ENCODE measurements around the gene ACADM. TPM values are rescaled to one million over a fixed set of nuclear protein-coding genes. Genes with fewer than 3 reads are reported as not detected.
"Not testable (repeated sequence)": the region's sequence is repeated elsewhere in the genome, so short reads cannot be mapped to it uniquely, and the experiment has no call there.

The ACADM gene
- polyA plus RNA-seq, 3 donors = 133 to 150 (median 137) TPM

- no peak for DNase-seq (ENCODE audit: low read depth in 3 of 3, low spot score in 2 of 3)
Observed at GRCh38 chr1:75733661-75734060, 9.2 kb downstream of the ACADM start.

DNA sequence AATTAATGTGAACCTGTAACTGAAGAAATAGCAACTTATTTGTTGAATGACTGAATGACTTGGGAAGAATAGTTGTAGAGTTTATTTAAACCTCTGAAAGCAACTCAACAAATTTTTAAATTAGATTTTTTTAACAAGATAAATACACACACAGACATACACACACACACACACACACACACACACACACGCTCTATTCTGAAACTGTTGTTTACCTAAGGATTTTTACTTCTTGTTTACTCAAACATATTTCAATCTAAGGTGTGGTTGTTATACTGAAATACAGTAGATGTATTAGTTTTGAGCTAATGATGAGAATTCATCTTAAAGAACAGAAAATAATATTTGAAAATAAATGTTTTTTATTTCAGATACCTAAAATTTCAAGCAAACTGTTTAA lies 11.5 kb downstream of the ACADM start:
- DNase-seq (ENCODE audit: low read depth in 3 of 3, low spot score in 2 of 3) = no peak

DNA sequence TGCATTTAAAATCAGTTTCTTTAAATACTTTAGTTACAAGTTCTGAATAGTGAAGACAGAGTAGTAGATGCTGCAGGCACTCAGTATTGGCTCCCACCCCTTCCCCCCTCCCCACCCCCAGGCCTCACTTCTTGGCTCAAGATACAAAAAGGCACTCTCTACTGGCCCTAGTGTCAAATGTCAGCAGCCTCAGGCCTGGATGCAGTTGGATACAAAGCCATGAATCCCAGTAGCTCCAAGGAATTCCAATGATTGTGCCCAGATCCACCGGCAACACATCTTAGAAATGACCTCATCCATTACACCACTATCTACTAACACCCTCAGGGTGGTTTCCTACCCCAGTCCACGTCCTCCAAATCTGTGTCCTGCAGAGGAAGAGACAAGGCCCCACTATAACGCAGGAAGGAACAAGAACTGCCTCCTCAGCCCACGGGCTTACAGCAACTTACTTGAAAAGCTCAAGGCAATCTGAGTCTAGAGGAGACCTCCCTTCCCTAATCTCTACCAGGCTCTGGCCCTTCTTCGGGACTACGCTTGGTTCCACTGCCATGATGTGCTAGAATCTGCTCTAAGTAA lies 17.6 kb downstream of the ACADM start:
- no peak for DNase-seq (ENCODE audit: low read depth in 3 of 3, low spot score in 2 of 3)

GRCh38 chr1:75745276-75745675 lies 20.8 kb downstream of the ACADM start:
- no peak for DNase-seq (ENCODE audit: low read depth in 3 of 3, low spot score in 2 of 3)

DNA sequence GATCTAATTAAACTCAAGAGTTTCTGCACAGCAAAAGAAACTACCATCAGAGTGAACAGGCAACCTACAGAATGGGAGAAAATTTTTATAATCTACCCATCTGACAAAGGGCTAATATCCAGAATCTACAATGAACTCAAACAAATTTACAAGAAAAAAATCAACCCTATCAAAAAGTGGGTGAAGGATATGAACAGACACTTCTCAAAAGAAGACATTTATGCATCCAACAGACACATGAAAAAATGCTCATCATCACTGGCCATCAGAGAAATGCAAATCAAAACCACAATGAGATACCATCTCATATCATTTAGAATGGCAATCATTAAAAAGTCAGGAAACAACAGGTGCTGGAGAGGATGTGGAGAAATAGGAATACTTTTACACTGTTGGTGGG lies 32.7 kb downstream of the ACADM start:
- not testable (repeated sequence) for DNase-seq (ENCODE audit: low read depth in 3 of 3, low spot score in 2 of 3)

- DNase-seq (ENCODE audit: low read depth in 3 of 3, low spot score in 2 of 3) = not testable (repeated sequence)
Observed at GRCh38 chr1:75758543-75758942, 34.0 kb downstream of the ACADM start.

DNA sequence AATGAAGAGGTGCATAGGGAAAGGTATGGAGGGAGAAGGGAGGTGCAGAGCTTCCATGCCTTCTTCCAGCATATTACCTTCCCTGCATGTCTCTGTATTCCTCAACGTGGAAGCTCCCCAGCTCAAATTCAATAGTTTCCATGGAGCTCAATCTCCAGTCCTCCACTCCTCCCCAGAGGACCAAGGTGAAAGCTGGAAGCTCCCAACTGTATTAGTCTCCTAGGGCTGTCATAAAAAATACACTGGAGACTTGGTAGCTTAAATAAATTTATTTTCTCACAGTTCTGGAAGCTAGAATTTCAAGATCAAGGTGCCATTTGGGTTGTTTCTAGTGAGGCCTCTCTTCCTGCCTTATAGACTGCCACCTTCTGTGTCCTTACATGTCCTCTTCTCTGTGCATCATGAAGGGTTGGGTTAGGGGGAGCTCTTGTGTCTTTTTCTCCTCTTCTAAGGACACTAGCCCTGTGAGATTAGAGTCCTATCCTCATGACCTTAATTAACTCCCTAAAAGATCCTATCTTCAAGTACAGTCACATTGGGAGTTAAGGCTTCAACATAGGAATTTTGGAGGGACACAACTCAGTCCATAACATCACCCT lies 39.6 kb downstream of the ACADM start:
- no peak for DNase-seq (ENCODE audit: low read depth in 3 of 3, low spot score in 2 of 3)

- DNase-seq (ENCODE audit: low read depth in 3 of 3, low spot score in 2 of 3) = no peak
Observed at GRCh38 chr1:75765697-75766355, 41.3 kb downstream of the ACADM start.

DNA sequence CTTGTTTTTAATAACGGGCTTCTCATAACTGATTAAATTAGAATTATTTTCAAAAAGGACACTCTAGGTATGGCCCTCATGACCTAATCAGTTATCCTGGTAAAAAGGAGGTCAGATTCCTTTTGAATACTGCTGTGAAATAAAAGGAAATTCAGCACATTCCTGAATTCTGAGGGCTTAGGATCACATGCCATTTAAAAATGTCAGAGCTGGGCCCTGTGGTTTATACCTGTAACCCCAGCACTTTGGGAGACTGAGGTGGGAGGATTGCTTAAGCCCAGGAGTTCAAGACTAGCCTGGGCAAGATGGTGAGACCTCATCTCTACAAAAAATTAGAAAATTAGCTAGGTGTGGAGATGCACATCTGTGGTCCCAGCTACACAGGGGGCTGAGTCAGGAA lies 43.5 kb downstream of the ACADM start:
- no peak for DNase-seq (ENCODE audit: low read depth in 3 of 3, low spot score in 2 of 3)

DNA sequence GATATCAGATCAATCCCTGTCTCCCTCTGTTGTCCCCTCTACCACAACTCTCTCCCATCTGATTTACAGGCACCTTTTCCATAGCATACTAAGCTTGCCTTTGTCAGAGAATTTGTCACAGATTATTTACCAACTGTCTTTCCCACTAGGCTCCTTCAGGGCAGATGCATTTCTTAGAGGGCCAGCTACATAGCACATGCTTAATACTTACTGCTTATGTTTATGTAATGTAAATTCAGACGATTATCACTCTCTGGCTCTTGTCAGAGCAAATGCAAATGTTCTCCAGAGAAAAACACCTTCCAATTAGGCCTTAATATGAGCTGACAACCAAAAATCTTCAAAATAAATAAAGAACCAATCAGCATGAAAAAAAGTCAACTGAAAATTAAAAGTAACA lies 46.3 kb downstream of the ACADM start:
- no peak for DNase-seq (ENCODE audit: low read depth in 3 of 3, low spot score in 2 of 3)

DNA sequence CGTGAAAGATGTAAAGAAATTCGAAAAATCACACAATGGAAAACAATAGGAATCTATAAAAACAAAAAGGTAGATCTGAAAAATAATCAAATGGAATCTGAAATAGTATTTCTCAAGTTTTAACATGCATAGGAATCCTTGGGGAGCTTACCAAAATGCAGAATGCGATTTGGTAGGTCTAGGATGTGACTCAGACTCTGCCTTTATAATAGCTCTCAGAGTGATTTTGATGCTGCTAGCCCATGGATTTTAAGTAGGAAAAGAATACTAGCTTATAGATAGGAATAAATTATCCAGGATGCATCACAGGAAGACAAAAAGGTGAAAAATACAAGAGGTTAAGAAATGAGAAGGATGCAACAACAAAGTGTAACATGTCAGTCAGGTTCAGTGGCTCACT lies 47.5 kb downstream of the ACADM start:
- no peak for DNase-seq (ENCODE audit: low read depth in 3 of 3, low spot score in 2 of 3)

- not testable (repeated sequence) for DNase-seq (ENCODE audit: low read depth in 3 of 3, low spot score in 2 of 3)
Observed at GRCh38 chr1:75777812-75778211, 53.3 kb downstream of the ACADM start.

DNA sequence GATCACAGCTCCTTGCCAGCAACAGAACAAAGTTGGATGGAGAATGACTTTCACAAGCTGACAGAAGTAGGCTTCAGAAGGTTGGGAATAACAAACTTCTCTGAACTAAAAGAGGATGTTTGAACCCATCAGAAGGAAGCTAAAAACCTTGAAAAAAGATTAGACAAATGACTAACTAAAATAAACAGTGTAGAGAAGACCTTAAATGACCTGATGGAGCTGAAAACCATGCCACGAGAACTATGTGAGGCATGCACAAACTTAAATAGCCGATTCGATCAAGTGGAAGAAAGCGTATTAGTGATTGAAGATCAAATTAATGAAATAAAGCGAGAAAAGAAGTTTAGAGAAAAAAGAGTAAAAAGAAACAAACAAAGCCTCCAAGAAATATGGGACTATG lies 54.2 kb downstream of the ACADM start:
- DNase-seq (ENCODE audit: low read depth in 3 of 3, low spot score in 2 of 3) = not testable (repeated sequence)

DNA sequence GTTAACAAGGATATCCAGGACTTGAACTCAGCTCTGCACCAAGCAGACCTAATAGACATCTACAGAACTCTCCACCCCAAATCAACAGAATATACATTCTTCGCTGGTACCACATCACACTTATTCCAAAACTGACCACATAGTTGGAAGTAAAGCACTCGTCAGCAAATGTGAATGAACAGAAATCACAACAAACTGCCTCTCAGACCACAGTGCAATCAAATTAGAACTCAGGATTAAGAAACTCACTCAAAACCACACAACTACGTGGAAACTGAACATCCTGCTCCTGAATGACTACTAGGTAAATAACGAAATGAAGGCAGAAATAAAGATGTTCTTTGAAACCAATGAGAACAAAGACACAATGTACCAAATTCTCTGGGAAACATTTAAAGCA lies 55.7 kb downstream of the ACADM start:
- DNase-seq (ENCODE audit: low read depth in 3 of 3, low spot score in 2 of 3) = not testable (repeated sequence)

DNA sequence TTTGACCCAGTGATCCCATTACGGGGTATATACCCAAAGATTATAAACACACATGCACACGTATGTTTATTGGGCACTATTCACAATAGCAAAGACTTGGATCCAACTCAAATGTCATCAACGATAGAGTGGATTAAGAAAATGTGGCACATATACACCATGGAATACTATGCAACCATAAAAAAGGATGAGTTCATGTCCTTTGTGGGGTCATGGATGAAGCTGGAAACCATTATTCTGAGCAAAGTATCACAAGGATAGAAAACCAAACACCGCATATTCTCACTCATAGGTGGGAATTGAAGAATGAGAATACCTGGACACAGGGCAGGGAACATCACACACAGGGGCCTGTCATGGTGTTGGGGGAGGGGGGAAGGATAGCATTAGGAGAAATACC lies 59.4 kb downstream of the ACADM start:
- DNase-seq (ENCODE audit: low read depth in 3 of 3, low spot score in 2 of 3) = not testable (repeated sequence)

DNA sequence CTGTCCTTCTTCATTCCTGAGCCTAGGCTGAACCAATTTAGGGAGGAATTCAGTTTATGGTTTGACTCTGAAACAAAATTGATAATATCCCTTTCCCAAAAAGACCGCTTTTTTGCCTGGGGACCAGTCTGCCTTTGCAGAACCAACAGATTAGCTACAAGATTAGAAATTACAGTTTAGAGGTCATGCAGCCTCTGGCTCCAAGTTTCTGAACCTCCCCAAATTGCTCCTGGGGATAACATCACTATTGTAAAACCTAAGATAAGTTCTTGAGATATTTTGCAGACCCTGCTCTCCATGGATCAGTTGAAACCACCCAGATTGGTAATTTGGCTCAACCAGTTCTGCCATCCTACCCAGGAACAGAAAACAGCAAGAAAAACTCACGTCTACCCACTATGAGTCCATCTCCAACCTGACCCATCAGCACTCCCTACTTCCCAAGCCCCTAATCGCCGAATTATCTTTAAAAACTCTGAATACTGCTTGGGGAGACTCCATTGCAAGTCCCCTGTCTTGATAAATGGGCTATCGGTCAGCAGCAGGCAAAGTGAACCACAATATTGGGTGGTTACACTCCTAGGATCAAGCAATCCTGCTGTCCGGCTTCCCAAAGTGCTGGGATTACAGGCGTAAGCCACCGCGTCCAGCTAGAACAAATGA lies 60.9 kb downstream of the ACADM start:
- DNase-seq (ENCODE audit: low read depth in 3 of 3, low spot score in 2 of 3) = no peak

GRCh38 chr1:75785983-75786853 lies 61.7 kb downstream of the ACADM start, which contains the start of gene RABGGTB:
TSS of gene RABGGTB (plus strand) at chr1:75786256. CDS start at chr1:75786272, 16 bp downstream.
- DNase-seq (ENCODE audit: low read depth in 3 of 3, low spot score in 2 of 3) = peak; percentile 92 to 94 (median 93)

GRCh38 chr1:75786901-75787493 lies 62.5 kb downstream of the ACADM start:
- no peak for DNase-seq (ENCODE audit: low read depth in 3 of 3, low spot score in 2 of 3)

GRCh38 chr1:75787524-75787923 lies 63.0 kb downstream of the ACADM start:
- DNase-seq (ENCODE audit: low read depth in 3 of 3, low spot score in 2 of 3) = no peak

DNA sequence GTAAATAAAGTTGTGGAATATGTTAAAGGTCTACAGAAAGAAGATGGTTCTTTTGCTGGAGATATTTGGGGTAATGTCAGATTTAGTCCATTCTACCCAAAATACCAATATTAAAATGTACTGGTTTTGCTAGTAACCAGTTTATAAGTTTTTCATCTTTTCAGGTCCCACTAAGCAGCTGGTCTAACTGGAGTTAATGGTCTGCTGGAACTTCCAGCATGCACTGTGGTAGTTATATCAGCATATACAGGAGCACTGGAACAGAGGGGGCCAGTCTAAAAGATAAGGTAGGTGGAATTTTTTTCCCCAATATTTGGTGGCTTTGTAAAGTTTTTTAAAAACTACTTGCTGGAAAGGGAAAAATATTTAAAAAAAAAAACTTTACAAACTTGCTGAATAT lies 65.5 kb downstream of the ACADM start:
- no peak for DNase-seq (ENCODE audit: low read depth in 3 of 3, low spot score in 2 of 3)

All from right renal cortex interstitium (tissue), 3 donors.